ENCODE data around the gene MARCHF11. TPM values are rescaled to one million over a fixed set of nuclear protein-coding genes. Genes with fewer than 3 reads are reported as not detected.

Gene MARCHF11
- polyA plus RNA-seq (2011; rRNA removed) = not detected in 2 replicates
- polyA minus RNA-seq (2011; rRNA and poly(A)+ RNA removed) = not detected in 2 replicates

DNA sequence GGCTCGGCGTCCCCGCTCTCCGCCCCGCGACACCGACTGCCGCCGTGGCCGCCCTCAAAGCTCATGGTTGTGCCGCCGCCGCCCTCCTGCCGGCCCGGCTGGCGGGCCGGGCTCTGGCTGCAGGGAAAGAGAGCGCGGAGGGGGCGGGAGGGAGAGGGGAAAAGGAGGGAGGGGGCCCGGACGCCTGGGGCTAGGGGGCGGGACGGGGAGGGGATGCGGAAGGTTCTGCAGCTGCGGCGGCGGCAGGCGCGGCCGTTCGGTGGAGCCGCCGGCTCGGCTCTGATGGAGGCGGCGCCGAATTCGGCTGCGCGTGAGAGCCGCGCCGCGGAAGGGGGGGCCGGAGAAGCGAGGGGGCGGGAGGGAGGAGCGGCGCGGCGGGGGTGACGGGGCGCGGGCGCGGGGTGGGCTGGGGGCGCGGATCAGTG lies at the start of gene MARCHF11:
MARCHF11 (minus strand) TSS at position 281 of the 425 bp plus-strand sequence; CDS start at position 65, 216 bp downstream.
- H3K27me3 ChIP-seq (ENCODE audit: control insufficient read depth, insufficient read depth, low read length) = peaks cover 8% of the 10 kb centered on the region
- no peak within 1 kb of the TSS for H3K4me3 ChIP-seq (ENCODE audit: low read depth, low read length)
- no peak within 1 kb of the TSS for H3K27ac ChIP-seq (ENCODE audit: low read depth, low read length)
- no peaks in the 10 kb centered on the region for H3K9me3 ChIP-seq (ENCODE audit: control insufficient read depth, insufficient read depth, low read length)
- DNase-seq (ENCODE audit: low read depth, low spot score) = no peak
- ChIA-PET CTCF (no interaction called here), POLR2A (no interaction called here)
- no peak for TF ChIP-seq CTCF (IDR thresholded peaks at IDR 0.05; ENCODE audit: low read depth, low read length)

- ChIA-PET POLR2A (no interaction called here), CTCF (no interaction called here)
Measured at GRCh38 chr5:16225927-16226326, 46.3 kb upstream of the MARCHF11 start.

GRCh38 chr5:16192311-16192710 lies 12.7 kb upstream of the MARCHF11 start:
- Histone ChIP-seq H3K27me3 (ENCODE audit: control insufficient read depth, insufficient read depth, low read length) (no peaks in the 10 kb centered on the region), H3K27ac (ENCODE audit: low read depth, low read length) (no peak overlapping the region), H3K9me3 (ENCODE audit: control insufficient read depth, insufficient read depth, low read length) (no peaks in the 10 kb centered on the region), H3K4me3 (ENCODE audit: low read depth, low read length) (no peak overlapping the region)
- no peak for TF ChIP-seq CTCF (IDR thresholded peaks at IDR 0.05; ENCODE audit: low read depth, low read length)
- POLR2A ChIA-PET = no interaction called here
- no peak for DNase-seq (ENCODE audit: low read depth, low spot score)
- CTCF ChIA-PET = no interaction called here

More at GRCh38 chr5:16225927-16226326, 46.3 kb upstream of the MARCHF11 start:
- no peaks in the 10 kb centered on the region for H3K27me3 ChIP-seq (ENCODE audit: control insufficient read depth, insufficient read depth, low read length)
- H3K4me3 ChIP-seq (ENCODE audit: low read depth, low read length) = no peak overlapping the region
- no peak for DNase-seq (ENCODE audit: low read depth, low spot score)
- no peaks in the 10 kb centered on the region for H3K9me3 ChIP-seq (ENCODE audit: control insufficient read depth, insufficient read depth, low read length)
- TF ChIP-seq CTCF (IDR thresholded peaks at IDR 0.05; ENCODE audit: low read depth, low read length) = no peak
- H3K27ac ChIP-seq (ENCODE audit: low read depth, low read length) = no peak overlapping the region

DNA sequence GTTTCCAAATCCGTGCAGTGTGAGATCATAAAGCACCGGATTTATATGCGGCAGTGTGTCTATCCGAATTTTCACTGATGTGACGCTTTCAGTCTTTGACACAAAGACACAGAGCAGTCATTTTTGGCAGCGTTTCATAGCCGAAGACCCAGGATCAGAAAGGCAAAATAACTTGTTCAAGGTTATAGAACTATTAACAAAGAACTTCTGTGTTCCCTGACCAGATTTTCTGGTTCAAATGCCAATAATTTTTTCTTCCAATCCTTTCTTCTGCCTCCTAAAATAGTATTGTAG lies 1.1 kb upstream of the MARCHF11 start:
- Histone ChIP-seq H3K4me3 (ENCODE audit: low read depth, low read length) (no peak overlapping the region), H3K27me3 (ENCODE audit: control insufficient read depth, insufficient read depth, low read length) (peaks cover 8% of the 10 kb centered on the region), H3K9me3 (ENCODE audit: control insufficient read depth, insufficient read depth, low read length) (no peaks in the 10 kb centered on the region), H3K27ac (ENCODE audit: low read depth, low read length) (no peak overlapping the region)
- no peak for TF ChIP-seq CTCF (IDR thresholded peaks at IDR 0.05; ENCODE audit: low read depth, low read length)
- DNase-seq (ENCODE audit: low read depth, low spot score) = no peak
- ChIA-PET POLR2A (no interaction called here), CTCF (interaction anchor here (1.7 kb wide), 1 partner anchor 20 kb away, joined by 6 read pairs; no protein-coding TSS in a partner anchor)

GRCh38 chr5:16179936-16180788 lies 571 bp upstream of the MARCHF11 start:
- POLR2A ChIA-PET = no interaction called here
- H3K27ac ChIP-seq (ENCODE audit: low read depth, low read length) = no peak overlapping the region
- no peaks in the 10 kb centered on the region for H3K9me3 ChIP-seq (ENCODE audit: control insufficient read depth, insufficient read depth, low read length)
- CTCF ChIA-PET = interaction anchor here (1.7 kb wide), 1 partner anchor 19 kb away, joined by 6 read pairs; no protein-coding TSS in a partner anchor
- DNase-seq (ENCODE audit: low read depth, low spot score) = no peak
- no peak for TF ChIP-seq CTCF (IDR thresholded peaks at IDR 0.05; ENCODE audit: low read depth, low read length)
- peaks cover 8% of the 10 kb centered on the region for H3K27me3 ChIP-seq (ENCODE audit: control insufficient read depth, insufficient read depth, low read length)
- no peak overlapping the region for H3K4me3 ChIP-seq (ENCODE audit: low read depth, low read length)

All from AG04450 (cell line).